Upper lobe of right lung (tissue), 1 donor: ENCODE results near the gene RNF152. TPM values are rescaled to one million over a fixed set of nuclear protein-coding genes. Genes with fewer than 3 reads are reported as not detected.

Source experiments
- ATAC-seq: fragments of 200-7000 bp; cut with Tn5 transposase; one replicate; pipeline ENCODE4 v1.9.1; 2020; ENCODE audit warnings: mild to moderate bottlenecking, moderate library complexity
- DNase-seq: peaks from one replicate; pipeline ENCODE4 v3.0.0-alpha.2; 2020
- H3K27ac ChIP-seq: fragments of 200-600 bp; one replicate; pipeline ENCODE4 v1.8.0; 2022
- H3K27me3 ChIP-seq: fragments of 200-600 bp; one replicate; pipeline ENCODE4 v1.8.0; 2022; ENCODE audit warnings: mild to moderate bottlenecking
- H3K36me3 ChIP-seq: fragments of 200-600 bp; one replicate; pipeline ENCODE4 v1.8.0; 2022
- H3K4me1 ChIP-seq: fragments of 200-600 bp; one replicate; pipeline ENCODE4 v1.8.0; 2022
- H3K4me3 ChIP-seq: fragments of 200-600 bp; one replicate; pipeline ENCODE4 v1.8.0; 2022; ENCODE audit warnings: mild to moderate bottlenecking
- H3K9me3 ChIP-seq: fragments of 200-600 bp; one replicate; pipeline ENCODE4 v1.8.0; 2022
- CTCF ChIP-seq: fragments of 200-600 bp; IDR thresholded peaks from one replicate; pipeline ENCODE4 v1.8.0; 2022; ENCODE audit warnings: antibody characterized with exemption
- intact Hi-C: fragments of 100-400 bp; cut with DNase I; formaldehyde crosslinking; loops from one replicate; pipeline ENCODE4 v1.11.0; 2022
- total RNA-seq: library from RNA; stranded (reverse); fragmentation: NEBNext Ultra II Directional; extraction: Animal tissue kit (Norgen Biotek cat#: 25700); gene quantifications from one replicate; pipeline ENCODE4 v1.2.1, GENCODE V29; 2021
- donor health status: DM: no; HTN: yes; CAD: no; lungs with severe emphysema.

Gene RNF152
- total RNA-seq, 1 donor from 2014 or later: 21.2 TPM

DNA sequence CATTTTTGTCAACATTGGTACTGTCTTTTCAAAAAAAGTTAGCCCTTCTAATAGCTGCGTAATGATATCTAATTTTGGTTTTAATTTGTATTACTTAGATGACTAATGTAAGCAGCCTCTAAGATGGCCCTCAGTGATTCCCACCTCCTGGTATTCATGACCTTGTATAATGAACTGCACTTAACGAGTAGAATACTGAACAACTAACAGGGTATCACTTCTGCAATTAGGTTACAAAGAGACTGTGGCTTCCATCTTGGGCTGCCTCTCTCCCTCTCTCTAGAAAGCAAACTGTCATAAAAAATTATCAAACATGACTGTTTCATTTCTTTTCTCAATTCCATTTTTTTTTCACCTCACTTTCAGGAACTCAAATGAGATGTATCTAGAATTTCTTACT is 120.9 kb downstream of the RNF152 start:
- DNase-seq: no peak
- H3K9me3 ChIP-seq: peaks cover 6% of the 10 kb centered on the region
- H3K27ac ChIP-seq: no peak overlapping the region
- H3K27me3 ChIP-seq: no peaks in the 10 kb centered on the region
- no peak for ATAC-seq
- H3K36me3 ChIP-seq: no peaks in the 10 kb centered on the region
- H3K4me3 ChIP-seq: no peak overlapping the region
- intact Hi-C loops: no loop called here
- no peaks in the 10 kb centered on the region for H3K4me1 ChIP-seq
- no peak for TF ChIP-seq CTCF

GRCh38 chr18:61770279-61770678 is 122.5 kb downstream of the RNF152 start:
- Histone ChIP-seq H3K4me3 (no peak overlapping the region), H3K4me1 (no peaks in the 10 kb centered on the region), H3K27me3 (no peaks in the 10 kb centered on the region), H3K9me3 (no peaks in the 10 kb centered on the region), H3K36me3 (no peaks in the 10 kb centered on the region), H3K27ac (no peak overlapping the region)
- DNase-seq: no peak
- no peak for ATAC-seq
- intact Hi-C loops: no loop called here
- no peak for TF ChIP-seq CTCF

- ATAC-seq (no peak), DNase-seq (no peak)
- Histone ChIP-seq H3K27ac (no peak overlapping the region), H3K4me1 (peaks cover 3% of the 10 kb centered on the region), H3K27me3 (no peaks in the 10 kb centered on the region), H3K36me3 (no peaks in the 10 kb centered on the region), H3K4me3 (no peak overlapping the region), H3K9me3 (no peaks in the 10 kb centered on the region)
- TF ChIP-seq CTCF: no peak
- intact Hi-C loops: no loop called here
Observed at GRCh38 chr18:61766266-61766884, 126.4 kb downstream of the RNF152 start.

DNA sequence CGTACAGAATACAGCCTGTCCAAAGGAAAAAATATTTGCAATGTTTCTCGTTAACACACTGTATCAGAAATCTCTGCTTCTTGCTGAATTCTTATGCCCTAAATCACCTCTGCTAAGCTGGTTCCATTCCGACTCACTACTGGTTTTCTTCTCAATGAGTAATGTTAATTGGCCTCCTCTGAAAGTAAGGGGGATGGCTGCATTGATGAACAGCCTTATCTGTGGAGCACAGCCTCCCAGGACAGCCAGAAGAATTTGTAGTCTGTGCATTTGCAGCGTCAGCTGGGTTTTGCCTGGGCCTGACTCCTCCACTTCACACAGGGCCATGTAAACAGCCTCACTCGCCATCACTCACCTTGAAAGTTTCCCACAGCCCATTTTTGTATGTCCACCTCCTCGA is 127.7 kb downstream of the RNF152 start:
- ATAC-seq: no peak
- Histone ChIP-seq H3K4me3 (no peak overlapping the region), H3K27ac (no peak overlapping the region), H3K4me1 (peaks cover 3% of the 10 kb centered on the region), H3K27me3 (no peaks in the 10 kb centered on the region), H3K36me3 (no peaks in the 10 kb centered on the region), H3K9me3 (no peaks in the 10 kb centered on the region)
- intact Hi-C loops: no loop called here
- no peak for TF ChIP-seq CTCF
- DNase-seq: no peak

- intact Hi-C loops: no loop called here
- no peak for ATAC-seq
- Histone ChIP-seq H3K27me3 (no peaks in the 10 kb centered on the region), H3K27ac (no peak overlapping the region), H3K4me3 (no peak overlapping the region), H3K36me3 (no peaks in the 10 kb centered on the region), H3K4me1 (peaks cover 3% of the 10 kb centered on the region), H3K9me3 (no peaks in the 10 kb centered on the region)
- no peak for DNase-seq
- TF ChIP-seq CTCF: no peak
Observed at GRCh38 chr18:61764381-61764780, 128.4 kb downstream of the RNF152 start.

DNA sequence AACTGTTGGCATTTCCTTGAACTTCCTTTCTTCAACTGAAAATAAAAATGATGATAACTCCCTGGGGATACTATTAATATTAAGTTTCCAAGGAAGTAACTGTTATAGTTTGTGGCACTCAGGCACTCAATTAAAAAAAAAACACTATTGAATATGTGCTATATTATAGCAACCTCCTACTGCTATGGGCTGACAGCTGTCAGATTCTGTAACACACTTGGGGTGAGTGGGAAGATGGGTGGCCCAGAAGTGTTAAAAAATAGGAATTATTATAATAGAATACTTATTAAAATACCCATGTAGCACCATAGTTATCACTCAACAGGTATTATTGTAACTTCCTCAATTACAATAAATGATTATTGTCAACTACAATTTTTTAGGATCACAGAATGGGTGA is 130.9 kb downstream of the RNF152 start:
- intact Hi-C loops: no loop called here
- H3K9me3 ChIP-seq: no peaks in the 10 kb centered on the region
- no peak overlapping the region for H3K4me3 ChIP-seq
- H3K36me3 ChIP-seq: no peaks in the 10 kb centered on the region
- no peaks in the 10 kb centered on the region for H3K27me3 ChIP-seq
- no peak overlapping the region for H3K27ac ChIP-seq
- DNase-seq (no peak), ATAC-seq (no peak)
- TF ChIP-seq CTCF: no peak
- H3K4me1 ChIP-seq: peaks cover 3% of the 10 kb centered on the region
